OCI-LY1 (cell line): ENCODE data around the gene EPHB2.

Experiments
- H2AFZ ChIP-seq: fragments of 200-600 bp; sonication (generic), shearing (Covaris generic); 2 replicates; pipeline ENCODE4 v1.6.0; 2014; ENCODE audit warnings: antibody characterized with exemption, mild to moderate bottlenecking, low read length
- H3F3A ChIP-seq: fragments of 200-600 bp; sonication (generic), shearing (Covaris generic); 2 replicates; pipeline ENCODE4 v1.6.0; 2014; ENCODE audit warnings: mild to moderate bottlenecking, antibody characterized with exemption, low read length, moderate library complexity; ENCODE audit not compliant: insufficient read depth
- H3K27ac ChIP-seq: fragments of 200-600 bp; sonication (generic); 2 replicates; pipeline ENCODE4 v1.5.1; 2014; ENCODE audit warnings: low read length, mixed run types, mild to moderate bottlenecking, low read depth; ENCODE audit not compliant: poor library complexity, severe bottlenecking
- H3K27me3 ChIP-seq: fragments of 200-600 bp; sonication (generic); 2 replicates; pipeline ENCODE4 v1.6.0; 2014; ENCODE audit warnings: antibody characterized with exemption, mild to moderate bottlenecking, low read length, moderate library complexity; ENCODE audit not compliant: insufficient read depth
- H3K36me3 ChIP-seq: fragments of 200-600 bp; sonication (generic); 2 replicates; pipeline ENCODE4 v1.6.1; 2014; ENCODE audit warnings: mild to moderate bottlenecking, antibody characterized with exemption, low read length, moderate library complexity, mixed read lengths; ENCODE audit not compliant: insufficient read depth
- H3K4me1 ChIP-seq: fragments of 200-600 bp; sonication (generic); 2 replicates; pipeline ENCODE4 v1.5.1; 2014; ENCODE audit warnings: mild to moderate bottlenecking, low read length, moderate library complexity; ENCODE audit not compliant: insufficient read depth, severe bottlenecking
- H3K4me2 ChIP-seq: fragments of 200-600 bp; sonication (generic), shearing (Covaris generic); 2 replicates; pipeline ENCODE4 v1.6.1; 2014; ENCODE audit warnings: low read length
- H3K4me3 ChIP-seq: fragments of 200-600 bp; sonication (generic); 2 replicates; pipeline ENCODE4 v1.5.1; 2014; ENCODE audit warnings: low read length, low read depth, mild to moderate bottlenecking, mixed read lengths; ENCODE audit not compliant: poor library complexity, severe bottlenecking
- H3K79me2 ChIP-seq: fragments of 200-600 bp; shearing (Covaris generic); 2 replicates; pipeline ENCODE4 v1.6.1; 2016; ENCODE audit warnings: mixed run types, low read length, mixed read lengths; ENCODE audit not compliant: insufficient read depth
- H3K9ac ChIP-seq: fragments of 200-600 bp; sonication (generic), shearing (Covaris generic); 2 replicates; pipeline ENCODE4 v1.6.1; 2014; ENCODE audit warnings: mild to moderate bottlenecking, low read length, mixed read lengths
- H3K9me2 ChIP-seq: fragments of 200-600 bp; sonication (generic), shearing (Covaris generic); 2 replicates; pipeline ENCODE4 v1.6.1; 2014; ENCODE audit warnings: low read depth, mild to moderate bottlenecking, low read length, mixed read lengths
- H3K9me3 ChIP-seq: fragments of 200-600 bp; shearing (Covaris generic); 2 replicates; pipeline ENCODE4 v1.6.1; 2014; ENCODE audit warnings: low read length, mixed read lengths
- H4K20me1 ChIP-seq: fragments of 200-600 bp; sonication (generic), shearing (Covaris generic); 2 replicates; pipeline ENCODE4 v1.6.0; 2016; ENCODE audit warnings: mild to moderate bottlenecking, low read length; ENCODE audit not compliant: insufficient read depth
- EZH2 ChIP-seq: fragments of 200-600 bp; sonication (generic), shearing (Covaris generic); IDR thresholded peaks from 2 replicates; pipeline ENCODE4 v1.8.0; 2017; ENCODE audit warnings: borderline replicate concordance, mixed run types, mild to moderate bottlenecking, antibody characterized with exemption, low read length, moderate library complexity, mixed read lengths
- TF ChIP-seq, protein P1 (sequence below): fragments of 200-600 bp; sonication (generic), shearing (Covaris generic); IDR thresholded peaks from 2 replicates; pipeline ENCODE4 v1.5.1; 2017; ENCODE audit warnings: mild to moderate bottlenecking, antibody characterized with exemption, low read length, moderate library complexity, mixed read lengths

Gene EPHB2

DNA sequence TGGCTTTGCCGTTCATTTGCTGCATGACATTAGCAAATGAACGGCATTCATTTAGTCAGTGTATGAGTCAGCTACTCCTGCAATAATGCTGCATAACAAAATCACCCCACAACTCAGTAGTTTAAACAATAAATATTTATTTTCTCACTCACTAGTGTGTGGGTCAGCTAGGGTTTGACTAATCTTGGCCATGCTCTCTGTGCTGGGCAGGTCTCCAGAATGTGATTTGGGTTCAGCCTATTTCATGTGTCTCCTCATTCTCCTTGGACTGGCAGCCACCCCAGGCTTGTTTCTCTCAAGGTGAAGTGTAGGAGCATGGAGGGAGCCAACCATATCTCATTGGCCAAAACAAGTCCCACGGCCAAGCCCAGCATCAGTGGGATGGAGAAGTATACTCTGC is 157.7 kb downstream of the EPHB2 start:
- TF ChIP-seq EZH2 = no peak
- TF ChIP-seq, protein P1, sequence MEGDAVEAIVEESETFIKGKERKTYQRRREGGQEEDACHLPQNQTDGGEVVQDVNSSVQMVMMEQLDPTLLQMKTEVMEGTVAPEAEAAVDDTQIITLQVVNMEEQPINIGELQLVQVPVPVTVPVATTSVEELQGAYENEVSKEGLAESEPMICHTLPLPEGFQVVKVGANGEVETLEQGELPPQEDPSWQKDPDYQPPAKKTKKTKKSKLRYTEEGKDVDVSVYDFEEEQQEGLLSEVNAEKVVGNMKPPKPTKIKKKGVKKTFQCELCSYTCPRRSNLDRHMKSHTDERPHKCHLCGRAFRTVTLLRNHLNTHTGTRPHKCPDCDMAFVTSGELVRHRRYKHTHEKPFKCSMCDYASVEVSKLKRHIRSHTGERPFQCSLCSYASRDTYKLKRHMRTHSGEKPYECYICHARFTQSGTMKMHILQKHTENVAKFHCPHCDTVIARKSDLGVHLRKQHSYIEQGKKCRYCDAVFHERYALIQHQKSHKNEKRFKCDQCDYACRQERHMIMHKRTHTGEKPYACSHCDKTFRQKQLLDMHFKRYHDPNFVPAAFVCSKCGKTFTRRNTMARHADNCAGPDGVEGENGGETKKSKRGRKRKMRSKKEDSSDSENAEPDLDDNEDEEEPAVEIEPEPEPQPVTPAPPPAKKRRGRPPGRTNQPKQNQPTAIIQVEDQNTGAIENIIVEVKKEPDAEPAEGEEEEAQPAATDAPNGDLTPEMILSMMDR = no peak
- H3K4me2 ChIP-seq = no peak overlapping the region
- no peak overlapping the region for H3K27ac ChIP-seq
- no peaks in the 10 kb centered on the region for H3K9me3 ChIP-seq
- H3K9me2 ChIP-seq = no peaks in the 10 kb centered on the region
- no peaks in the 10 kb centered on the region for H3K4me1 ChIP-seq
- H3F3A ChIP-seq = no peaks in the 10 kb centered on the region
- no peak overlapping the region for H2AFZ ChIP-seq
- no peak overlapping the region for H3K9ac ChIP-seq
- H3K36me3 ChIP-seq = no peaks in the 10 kb centered on the region
- no peaks in the 10 kb centered on the region for H3K79me2 ChIP-seq
- no peak overlapping the region for H3K4me3 ChIP-seq
- no peaks in the 10 kb centered on the region for H3K27me3 ChIP-seq
- H4K20me1 ChIP-seq = no peaks in the 10 kb centered on the region

DNA sequence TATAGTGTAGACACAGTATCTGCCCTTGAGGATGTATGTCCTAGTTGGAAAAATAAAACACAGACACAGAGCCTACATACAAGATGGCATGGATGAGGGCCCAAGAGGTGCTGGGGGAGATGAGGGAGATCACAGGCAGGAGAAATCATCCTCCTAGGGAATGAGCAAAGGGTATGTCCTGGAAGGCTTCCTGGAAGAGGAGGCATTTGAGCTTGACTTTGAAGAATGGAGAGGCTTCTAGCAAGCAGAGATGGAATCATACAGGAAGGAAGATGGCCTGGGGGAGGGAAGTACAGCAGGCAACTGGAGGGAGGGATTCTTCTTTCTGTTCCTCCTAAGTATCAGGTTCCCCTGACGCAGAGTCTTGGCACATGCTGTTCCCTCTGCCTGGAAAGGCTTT is 158.7 kb downstream of the EPHB2 start:
- no peaks in the 10 kb centered on the region for H3K79me2 ChIP-seq
- H3K9me3 ChIP-seq = no peaks in the 10 kb centered on the region
- no peaks in the 10 kb centered on the region for H3K4me1 ChIP-seq
- H2AFZ ChIP-seq = no peak overlapping the region
- TF ChIP-seq, protein P1 = no peak
- no peak for TF ChIP-seq EZH2
- H3K27ac ChIP-seq = no peak overlapping the region
- H3K4me2 ChIP-seq = no peak overlapping the region
- H4K20me1 ChIP-seq = no peaks in the 10 kb centered on the region
- H3K36me3 ChIP-seq = no peaks in the 10 kb centered on the region
- no peak overlapping the region for H3K9ac ChIP-seq
- H3K4me3 ChIP-seq = no peak overlapping the region
- H3F3A ChIP-seq = no peaks in the 10 kb centered on the region
- H3K9me2 ChIP-seq = no peaks in the 10 kb centered on the region
- no peaks in the 10 kb centered on the region for H3K27me3 ChIP-seq

DNA sequence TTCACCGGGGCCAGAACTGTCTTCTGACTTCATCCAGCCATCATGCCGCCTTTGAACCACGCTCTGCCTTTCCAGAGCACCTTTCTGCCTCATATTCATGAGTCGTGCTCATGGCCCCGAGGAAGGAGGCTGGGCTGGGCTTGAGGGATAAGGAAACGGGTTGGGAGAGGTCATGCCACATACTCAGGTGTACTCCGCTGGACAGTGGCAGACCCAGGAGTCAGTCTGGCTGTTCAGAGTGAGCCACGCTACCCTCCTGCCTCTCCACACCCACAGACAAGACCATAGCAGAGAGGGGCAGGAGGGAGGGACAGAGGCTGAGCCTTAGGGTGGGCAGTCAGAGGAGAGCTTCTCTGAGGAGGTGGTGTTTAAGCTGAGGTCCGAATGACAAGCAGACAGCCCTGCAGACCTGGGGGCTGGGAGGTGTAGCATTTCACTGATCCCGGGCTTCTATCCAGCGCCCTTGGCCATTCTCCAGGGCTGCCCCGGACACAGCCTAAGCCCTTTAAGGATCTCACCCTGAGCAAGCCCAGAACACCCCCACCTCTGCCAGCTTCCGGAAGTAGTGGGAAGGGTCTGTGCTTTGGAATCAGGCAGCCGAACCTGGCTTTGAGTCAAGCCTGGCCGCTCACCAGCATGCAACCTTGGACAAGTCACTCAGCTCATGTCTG is 159.7 kb downstream of the EPHB2 start:
- H3K27me3 ChIP-seq = no peaks in the 10 kb centered on the region
- no peaks in the 10 kb centered on the region for H4K20me1 ChIP-seq
- H3K79me2 ChIP-seq = no peaks in the 10 kb centered on the region
- no peak overlapping the region for H3K4me2 ChIP-seq
- no peaks in the 10 kb centered on the region for H3F3A ChIP-seq
- no peaks in the 10 kb centered on the region for H3K9me3 ChIP-seq
- H2AFZ ChIP-seq = no peak overlapping the region
- H3K9me2 ChIP-seq = no peaks in the 10 kb centered on the region
- H3K4me3 ChIP-seq = no peak overlapping the region
- no peak overlapping the region for H3K27ac ChIP-seq
- H3K4me1 ChIP-seq = no peaks in the 10 kb centered on the region
- H3K36me3 ChIP-seq = no peaks in the 10 kb centered on the region
- TF ChIP-seq, protein P1 = no peak
- no peak for TF ChIP-seq EZH2
- H3K9ac ChIP-seq = no peak overlapping the region
